Stomach smooth muscle (tissue), 2 donors: Measurements from ENCODE around the gene TERT.

Source experiments
- H3K27ac ChIP-seq: one replicate; pipeline ENCODE4 v1.7.0; 2013; ENCODE audit warnings: mild to moderate bottlenecking, low read length, inconsistent platforms
- H3K27me3 ChIP-seq, 2 donors: one replicate each; pipeline ENCODE4 v1.7.0; 2013; ENCODE audit warnings: low read length in 2 of 2; ENCODE audit not compliant: insufficient read depth in 2 of 2, control insufficient read depth in 1 of 2
- H3K36me3 ChIP-seq, 2 donors: one replicate each; pipeline ENCODE4 v1.7.0; 2013; ENCODE audit warnings: low read length in 2 of 2; ENCODE audit not compliant: control insufficient read depth in 2 of 2, insufficient read depth in 2 of 2
- H3K4me1 ChIP-seq: one replicate; pipeline ENCODE4 v1.7.0; 2013; ENCODE audit warnings: low read length; ENCODE audit not compliant: control insufficient read depth, insufficient read depth
- H3K4me3 ChIP-seq, 2 donors: one replicate each; pipeline ENCODE4 v1.7.0; 2013; ENCODE audit warnings: low read length in 2 of 2
- H3K9ac ChIP-seq, 2 donors: one replicate each; pipeline ENCODE4 v1.7.0; 2013; ENCODE audit warnings: low read length in 2 of 2, mild to moderate bottlenecking in 1 of 2
- H3K9me3 ChIP-seq, 2 donors: one replicate each; pipeline ENCODE4 v1.7.0; 2013; ENCODE audit warnings: low read length in 2 of 2; ENCODE audit not compliant: control insufficient read depth in 2 of 2
- donor health status: healthy.
- donor health status: Pancreatic carcinoma.

The TERT gene

DNA sequence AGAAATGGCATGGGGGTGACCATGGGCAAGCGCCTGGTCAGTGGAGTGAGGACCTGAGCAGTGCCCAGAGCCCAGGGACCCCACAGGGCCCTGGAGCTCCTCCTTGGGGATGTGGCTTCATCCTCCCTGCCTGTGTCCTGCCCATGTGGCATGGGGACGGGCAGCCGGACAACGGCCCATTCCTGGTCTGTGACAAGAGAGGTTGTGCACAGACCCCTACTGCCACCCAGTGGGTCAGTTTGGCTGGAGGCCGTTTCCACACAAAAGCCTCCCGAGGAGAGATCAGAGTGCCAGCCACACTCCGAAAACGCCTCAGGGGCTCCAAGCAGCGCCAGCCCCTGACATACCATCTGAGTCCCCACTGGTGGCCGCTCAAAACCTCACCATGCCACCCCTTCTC, 49.9 kb downstream of the TERT start:
- H3K27me3 ChIP-seq = peaks cover 29 to 34% of the 10 kb centered on the region in 2 donors

GRCh38 chr5:1244255-1244654, 50.6 kb downstream of the TERT start:
- H3K9me3 ChIP-seq = no peaks in the 10 kb centered on the region
- peaks cover 29 to 33% of the 10 kb centered on the region in 2 donors for H3K27me3 ChIP-seq
- H3K36me3 ChIP-seq = no peaks in the 10 kb centered on the region
- H3K4me1 ChIP-seq = no peaks in the 10 kb centered on the region
- H3K27ac ChIP-seq = no peak overlapping the region
- no peak overlapping the region for H3K4me3 ChIP-seq
- no peak overlapping the region for H3K9ac ChIP-seq

More for the DNA sequence above, 49.9 kb downstream of the TERT start:
- no peak overlapping the region for H3K9ac ChIP-seq
- no peaks in the 10 kb centered on the region for H3K36me3 ChIP-seq
- no peak overlapping the region for H3K27ac ChIP-seq
- no peaks in the 10 kb centered on the region for H3K9me3 ChIP-seq
- no peaks in the 10 kb centered on the region for H3K4me1 ChIP-seq
- H3K4me3 ChIP-seq = no peak overlapping the region

- Histone ChIP-seq H3K27me3 (peaks cover 28 to 33% of the 10 kb centered on the region in 2 donors), H3K27ac (no peak overlapping the region), H3K9me3 (no peaks in the 10 kb centered on the region), H3K9ac (no peak overlapping the region), H3K4me1 (no peaks in the 10 kb centered on the region), H3K36me3 (no peaks in the 10 kb centered on the region), H3K4me3 (no peak overlapping the region)
Observed at GRCh38 chr5:1243487-1244130, 51.3 kb downstream of the TERT start.

DNA sequence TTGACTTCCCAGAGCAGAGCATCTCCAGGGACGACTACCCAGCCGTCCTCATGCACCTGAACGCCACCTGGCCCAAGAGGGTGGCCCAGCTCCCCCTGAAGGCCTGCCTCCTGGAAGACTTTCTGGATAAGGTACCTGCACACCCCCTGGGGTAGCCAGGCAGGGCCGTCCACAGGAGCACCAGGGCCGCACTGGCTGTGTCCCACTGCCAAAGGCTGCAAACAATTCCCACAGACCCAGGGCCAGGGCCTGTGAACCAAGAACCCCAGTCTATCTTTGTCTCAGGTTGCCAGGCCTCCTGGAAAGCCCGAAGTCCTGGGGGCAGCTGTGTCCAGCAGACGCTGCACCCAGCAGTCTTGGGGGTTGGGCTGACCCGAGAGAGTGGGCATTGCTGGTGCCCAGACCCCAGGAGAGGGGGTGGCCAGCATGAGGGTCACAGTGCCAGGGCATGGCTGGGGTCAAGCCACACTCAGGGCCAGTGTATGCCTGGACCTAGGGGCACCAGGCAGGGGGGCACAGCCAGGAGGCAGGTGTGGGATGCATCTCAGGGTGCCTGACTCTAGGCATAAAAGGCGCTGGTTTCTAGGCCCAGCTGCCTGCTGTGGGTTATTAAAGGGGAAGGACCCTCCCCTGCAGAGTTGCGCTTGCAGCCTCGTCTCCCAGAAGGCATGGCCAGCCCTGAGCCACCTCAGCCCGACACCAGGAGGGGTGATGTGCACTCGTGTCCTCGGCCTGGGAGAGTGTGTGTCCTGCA, 52.0 kb downstream of the TERT start:
- H3K4me3 ChIP-seq = no peak overlapping the region
- no peak overlapping the region for H3K27ac ChIP-seq
- no peak overlapping the region for H3K9ac ChIP-seq
- no peaks in the 10 kb centered on the region for H3K9me3 ChIP-seq
- peaks cover 21 to 29% of the 10 kb centered on the region in 2 donors for H3K27me3 ChIP-seq
- H3K4me1 ChIP-seq = no peaks in the 10 kb centered on the region
- no peaks in the 10 kb centered on the region for H3K36me3 ChIP-seq

DNA sequence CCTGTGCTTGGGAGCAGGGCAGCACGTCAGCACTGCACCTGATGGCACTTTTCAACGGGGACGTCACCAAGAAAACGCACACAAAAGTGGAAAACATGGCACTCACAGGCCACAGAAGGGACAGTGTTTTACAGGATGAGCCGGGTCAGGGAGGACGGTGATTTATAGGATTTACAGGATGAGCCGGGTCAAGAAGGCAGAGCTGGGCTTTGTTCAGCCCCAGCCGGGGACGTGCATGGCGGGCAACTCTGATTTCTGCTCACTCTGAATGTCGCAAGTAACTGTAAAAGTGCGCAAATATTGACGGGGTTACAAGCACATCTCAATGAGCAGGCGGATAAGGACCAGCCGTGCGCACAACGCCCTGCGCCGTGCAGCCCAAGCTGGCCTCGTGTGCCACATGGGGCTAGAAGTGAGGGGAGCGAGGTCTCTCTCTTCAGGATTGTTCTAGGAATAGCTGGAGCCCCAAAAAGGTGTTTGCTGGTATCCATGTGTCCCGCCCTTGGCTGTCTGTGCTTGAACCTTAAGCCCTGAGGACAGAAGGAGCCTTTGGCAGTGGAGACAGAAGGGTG, 53.3 kb downstream of the TERT start:
- no peaks in the 10 kb centered on the region for H3K36me3 ChIP-seq
- H3K9me3 ChIP-seq = peaks cover 0 to 5% of the 10 kb centered on the region in 2 donors
- no peak overlapping the region for H3K9ac ChIP-seq
- H3K27ac ChIP-seq = no peak overlapping the region
- H3K27me3 ChIP-seq = peaks cover 18 to 19% of the 10 kb centered on the region in 2 donors
- no peak overlapping the region for H3K4me3 ChIP-seq
- no peaks in the 10 kb centered on the region for H3K4me1 ChIP-seq

DNA sequence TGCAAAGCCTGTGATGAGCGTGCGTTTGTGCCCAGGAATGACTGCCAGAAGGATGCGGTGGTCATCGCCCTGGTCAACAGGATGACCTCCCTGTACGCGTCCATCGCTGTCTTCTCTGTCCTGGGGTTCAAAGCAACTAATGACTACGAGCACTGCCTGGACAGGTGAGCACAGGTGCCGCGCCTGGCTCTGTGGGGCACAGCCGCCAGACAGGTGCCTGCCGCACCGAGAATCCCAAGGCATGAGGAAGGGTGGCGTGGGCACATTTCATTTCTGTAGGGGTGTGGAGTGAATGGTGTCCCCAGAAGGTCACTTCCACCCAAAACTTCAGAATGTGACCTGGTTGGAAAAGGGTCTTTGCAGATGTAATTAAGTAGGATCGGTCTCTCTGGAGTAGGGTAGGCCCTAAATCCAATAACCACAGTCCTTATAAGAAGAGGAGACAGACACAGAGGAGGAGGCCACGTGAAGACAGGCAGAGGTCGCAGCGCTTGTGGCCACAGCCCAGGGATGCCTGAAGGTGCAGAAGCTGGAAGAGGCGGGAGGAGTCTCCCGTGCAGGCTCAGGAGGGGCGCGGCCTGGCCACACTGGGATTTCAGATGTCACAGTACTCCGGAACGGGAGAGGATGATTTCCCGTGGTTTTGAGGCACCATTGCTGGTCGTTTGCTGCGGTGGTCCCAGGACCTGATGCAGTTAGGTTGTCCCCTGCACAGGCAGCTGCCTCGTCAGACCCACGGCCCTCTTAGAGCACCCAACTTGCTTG, 54.2 kb downstream of the TERT start:
- Histone ChIP-seq H3K4me1 (no peaks in the 10 kb centered on the region), H3K27me3 (peaks cover 13 to 16% of the 10 kb centered on the region in 2 donors), H3K36me3 (no peaks in the 10 kb centered on the region), H3K9me3 (peaks cover 6 to 13% of the 10 kb centered on the region in 2 donors), H3K9ac (no peak overlapping the region), H3K4me3 (no peak overlapping the region), H3K27ac (no peak overlapping the region)

DNA sequence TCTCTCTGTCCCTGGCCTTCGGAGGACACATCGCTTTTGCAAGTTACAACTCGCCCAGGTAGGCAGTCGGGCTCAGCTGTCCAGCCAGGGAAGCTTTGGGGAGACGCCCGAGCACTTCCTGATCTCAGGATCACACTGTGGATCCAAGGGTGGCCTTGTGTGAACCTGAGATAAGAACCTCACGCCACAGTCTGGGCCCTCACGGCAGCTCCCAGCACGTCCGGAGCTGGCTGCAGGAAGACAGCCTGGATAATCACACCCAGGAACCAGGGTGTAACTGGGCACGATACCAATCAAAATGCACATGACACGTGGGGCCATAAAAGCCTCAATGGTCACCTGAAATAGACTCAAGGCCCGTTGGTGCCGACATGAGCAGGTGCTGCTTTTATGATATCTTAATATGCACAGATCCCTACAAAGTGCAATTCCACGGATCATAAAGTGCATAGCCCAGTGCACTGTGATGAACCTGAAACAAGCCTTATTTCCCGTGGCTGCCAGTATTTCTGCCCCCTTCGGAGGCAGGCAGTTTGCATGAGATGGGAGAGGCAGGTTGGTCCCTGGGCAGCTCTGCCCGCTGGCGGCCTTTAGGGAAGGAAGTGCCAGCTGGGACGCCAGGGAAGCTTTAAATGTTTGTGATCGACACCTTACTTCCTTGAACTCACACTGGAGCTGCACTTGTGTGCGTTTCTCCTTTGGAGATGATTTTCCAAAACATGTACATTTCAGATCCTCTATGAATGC, 55.2 kb downstream of the TERT start:
- Histone ChIP-seq H3K4me1 (no peaks in the 10 kb centered on the region), H3K27ac (no peak overlapping the region), H3K9ac (no peak overlapping the region), H3K27me3 (peaks cover 3 to 8% of the 10 kb centered on the region in 2 donors), H3K9me3 (peaks cover 6 to 23% of the 10 kb centered on the region in 2 donors), H3K4me3 (no peak overlapping the region), H3K36me3 (no peaks in the 10 kb centered on the region)

DNA sequence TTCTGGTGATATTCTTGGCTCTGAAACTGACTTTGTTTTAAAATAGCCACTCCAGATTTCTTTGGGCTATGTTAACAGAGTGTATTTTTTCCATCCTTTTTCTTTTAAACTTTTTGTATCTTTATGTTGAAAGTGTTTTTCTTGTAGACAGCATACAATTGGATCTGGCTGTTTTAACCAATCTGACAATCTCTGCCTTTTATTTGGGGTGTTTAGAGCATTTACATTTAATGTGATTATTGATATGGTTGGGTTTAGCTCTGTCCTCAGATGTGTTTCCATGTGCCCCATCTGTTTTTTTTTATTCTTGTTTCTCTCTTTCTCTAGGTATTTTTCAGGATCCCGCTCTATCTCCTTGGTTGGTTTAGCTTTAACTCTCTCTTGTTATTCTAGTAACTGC, 59.0 kb downstream of the TERT start:
- Histone ChIP-seq H3K27me3 (peaks cover 0 to 2% of the 10 kb centered on the region in 2 donors), H3K9ac (no peak overlapping the region), H3K4me3 (no peak overlapping the region)

DNA sequence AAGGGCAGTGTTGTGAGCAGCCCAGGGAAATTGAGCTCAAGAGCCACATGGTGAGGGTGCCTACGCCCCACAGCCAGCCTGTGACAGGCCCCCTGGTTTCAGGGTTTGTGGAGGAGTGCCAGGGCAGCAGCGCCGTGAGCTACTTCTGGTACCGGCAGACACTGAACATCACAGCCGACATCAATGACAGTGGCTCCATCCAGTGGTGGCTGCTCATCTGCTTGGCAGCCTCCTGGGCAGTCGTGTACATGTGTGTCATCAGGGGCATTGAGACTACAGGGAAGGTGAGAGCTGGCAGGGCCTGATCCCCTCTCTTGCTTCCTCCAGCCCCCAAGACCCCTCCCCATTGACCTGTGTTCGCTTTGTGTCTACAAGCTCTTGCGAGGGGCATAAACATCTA, 59.5 kb downstream of the TERT start:
- Histone ChIP-seq H3K27me3 (peaks cover 0 to 2% of the 10 kb centered on the region in 2 donors), H3K27ac (no peak overlapping the region), H3K9ac (no peak overlapping the region), H3K4me1 (no peaks in the 10 kb centered on the region), H3K36me3 (no peaks in the 10 kb centered on the region), H3K9me3 (peaks cover 6 to 23% of the 10 kb centered on the region in 2 donors), H3K4me3 (no peak overlapping the region)

More for the DNA sequence above, 59.0 kb downstream of the TERT start:
- no peaks in the 10 kb centered on the region for H3K4me1 ChIP-seq
- H3K9me3 ChIP-seq = peaks cover 6 to 23% of the 10 kb centered on the region in 2 donors
- no peaks in the 10 kb centered on the region for H3K36me3 ChIP-seq
- H3K27ac ChIP-seq = no peak overlapping the region

DNA sequence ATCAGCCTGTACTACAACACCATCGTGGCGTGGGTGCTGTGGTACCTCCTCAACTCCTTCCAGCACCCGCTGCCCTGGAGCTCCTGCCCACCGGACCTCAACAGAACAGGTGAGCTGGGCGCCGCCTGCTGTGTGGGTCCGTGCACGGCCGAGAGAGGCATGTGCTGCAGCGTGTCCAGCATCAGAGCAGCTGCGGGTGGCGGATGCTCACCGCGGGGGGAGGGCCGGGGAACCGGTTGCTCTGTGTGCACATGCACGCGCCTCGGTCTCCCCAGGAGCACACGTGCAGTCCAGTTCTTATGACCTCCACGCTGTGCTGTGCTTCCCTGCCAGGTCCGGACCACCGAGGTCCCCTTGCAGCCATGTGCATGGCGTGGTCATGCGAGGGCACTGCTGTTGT, 62.1 kb downstream of the TERT start:
- peaks cover 8 to 10% of the 10 kb centered on the region in 2 donors for H3K27me3 ChIP-seq
- no peak overlapping the region for H3K27ac ChIP-seq
- H3K4me1 ChIP-seq = no peaks in the 10 kb centered on the region
- no peak overlapping the region for H3K4me3 ChIP-seq
- H3K9ac ChIP-seq = no peak overlapping the region
- peaks cover 6 to 23% of the 10 kb centered on the region in 2 donors for H3K9me3 ChIP-seq
- H3K36me3 ChIP-seq = no peaks in the 10 kb centered on the region
